ENCODE data around the gene SLC43A3. TPM values are rescaled to one million over a fixed set of nuclear protein-coding genes. Genes with fewer than 3 reads are reported as not detected.

The SLC43A3 gene
- total and polyA plus RNA-seq, 2 of the 4 experiments (the other 2 are of a cell fraction), result 12.7 to 21.1 TPM

DNA sequence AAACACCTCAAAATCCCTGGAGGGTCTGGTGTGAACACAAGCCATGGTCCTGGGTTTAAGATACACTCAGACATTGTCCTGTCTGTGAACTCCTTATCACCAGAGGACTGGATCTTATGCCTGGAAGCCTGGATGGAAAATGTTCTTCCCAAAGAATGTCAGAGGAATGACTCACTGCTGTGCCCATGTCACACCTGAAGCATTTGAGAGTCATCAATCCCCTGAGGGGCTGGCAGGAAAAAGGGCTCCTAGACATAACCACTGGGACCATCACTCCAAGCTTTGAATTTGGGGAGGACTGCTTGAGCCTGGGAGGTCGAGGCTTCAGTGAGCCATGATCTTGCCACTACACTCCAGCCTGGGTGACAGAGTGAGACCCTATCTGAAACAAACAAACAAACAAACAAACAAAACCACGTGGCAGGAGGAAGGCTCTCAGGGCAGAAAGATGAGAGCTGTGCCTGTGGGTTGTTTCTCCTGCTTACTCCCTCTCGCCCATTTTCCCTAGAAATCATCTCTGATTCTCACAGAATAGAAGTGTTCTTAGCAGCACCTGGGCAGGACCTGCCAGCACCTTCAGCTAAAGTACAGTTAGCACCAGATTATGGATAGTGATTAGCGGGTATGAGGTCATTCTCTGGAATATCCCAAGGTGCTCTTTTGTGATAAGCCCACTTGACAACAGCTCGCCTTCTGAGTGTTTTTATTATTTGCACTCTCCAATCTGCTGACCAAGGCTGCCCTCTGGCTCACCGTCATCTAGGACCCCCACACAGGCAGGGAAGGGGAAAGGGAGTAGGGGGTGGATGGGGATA is 24.5 kb downstream of the SLC43A3 start:
- no peak for TF ChIP-seq SMC3 (IDR thresholded peaks at IDR 0.05; ENCODE audit: low read depth, low read length)
- no peak for TF ChIP-seq RCOR1 (IDR thresholded peaks at IDR 0.05; ENCODE audit: insufficient replicate concordance, low read length)
- no peak for TF ChIP-seq RFX5 (IDR thresholded peaks at IDR 0.05; ENCODE audit: low read depth, low read length)
- TF ChIP-seq, protein P1, sequence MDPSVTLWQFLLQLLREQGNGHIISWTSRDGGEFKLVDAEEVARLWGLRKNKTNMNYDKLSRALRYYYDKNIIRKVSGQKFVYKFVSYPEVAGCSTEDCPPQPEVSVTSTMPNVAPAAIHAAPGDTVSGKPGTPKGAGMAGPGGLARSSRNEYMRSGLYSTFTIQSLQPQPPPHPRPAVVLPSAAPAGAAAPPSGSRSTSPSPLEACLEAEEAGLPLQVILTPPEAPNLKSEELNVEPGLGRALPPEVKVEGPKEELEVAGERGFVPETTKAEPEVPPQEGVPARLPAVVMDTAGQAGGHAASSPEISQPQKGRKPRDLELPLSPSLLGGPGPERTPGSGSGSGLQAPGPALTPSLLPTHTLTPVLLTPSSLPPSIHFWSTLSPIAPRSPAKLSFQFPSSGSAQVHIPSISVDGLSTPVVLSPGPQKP (IDR thresholded peaks at IDR 0.05; ENCODE audit: borderline replicate concordance, low read depth, low read length), result no peak
- no TSS peak for BruUV-seq (replicated peaks)
- no peak overlapping the region for H2AK9ac ChIP-seq (replicated peaks; ENCODE audit: low read depth, low read length, poor library complexity)
- H4K91ac ChIP-seq (ENCODE audit: insufficient read depth, low read depth, low read length), result no peak overlapping the region
- no peak overlapping the region for H2BK5ac ChIP-seq (ENCODE audit: low read depth, low read length, poor library complexity, severe bottlenecking)
- no peak overlapping the region for H3K4ac ChIP-seq (ENCODE audit: low read depth, low read length)
- dilution Hi-C loops (cut with HindIII; ENCODE audit: low sequenced_read_pairs, unreplicated experiment), result no loop called here
- H2AFZ ChIP-seq (replicated peaks; ENCODE audit: low read length, poor library complexity), result no peak overlapping the region
- no peak overlapping the region for H3K4me2 ChIP-seq (ENCODE audit: low read depth, low read length)
- no peak overlapping the region for H3K14ac ChIP-seq (replicated peaks; ENCODE audit: low read depth, low read length)
- no peak overlapping the region for H2BK15ac ChIP-seq (ENCODE audit: low read depth, low read length)
- H3K56ac ChIP-seq (ENCODE audit: extremely low read depth, insufficient read depth, low read length), result no peak overlapping the region
- H3K4me3 ChIP-seq (ENCODE audit: insufficient read depth, low read depth, low read length), result no peak overlapping the region
- no peak for DNase-seq
- intact Hi-C loops (cut with micrococcal nuclease), result no loop called here
- no peak overlapping the region for H4K5ac ChIP-seq (ENCODE audit: low read depth, low read length)
- H3K9ac ChIP-seq (ENCODE audit: low read depth, low read length), result no peak overlapping the region
- peaks cover 4% of the 10 kb centered on the region for H3K36me3 ChIP-seq (ENCODE audit: control insufficient read depth, insufficient read depth, low read length)
- no peaks in the 10 kb centered on the region for H4K20me1 ChIP-seq (ENCODE audit: insufficient read depth, low read length)
- no peaks in the 10 kb centered on the region for H3K9me3 ChIP-seq (ENCODE audit: control insufficient read depth, insufficient read depth, low read length)
- H2BK120ac ChIP-seq (ENCODE audit: low read depth, low read length), result no peak overlapping the region
- H3K9me1 ChIP-seq (ENCODE audit: insufficient read depth, low read length), result no peaks in the 10 kb centered on the region
- no peak overlapping the region for H2BK20ac ChIP-seq (ENCODE audit: low read depth, low read length)
- POLR2A ChIA-PET (ENCODE audit: unreplicated experiment), result no interaction called here
- no peak overlapping the region for H4K8ac ChIP-seq (ENCODE audit: low read depth in 2 of 2, low read length in 2 of 2)
- no peak overlapping the region for H3K27ac ChIP-seq (ENCODE audit: insufficient read depth, low read length)
- H3K4me1 ChIP-seq (ENCODE audit: control insufficient read depth, insufficient read depth, low read length), result no peaks in the 10 kb centered on the region
- H3K18ac ChIP-seq (ENCODE audit: low read depth, low read length), result no peak overlapping the region
- no peak for ATAC-seq (ENCODE audit: low read depth)
- no peaks in the 10 kb centered on the region for H3K79me1 ChIP-seq (ENCODE audit: low read depth in 1 of 2, low read length in 2 of 2)
- in situ Hi-C loops (cut with MboI; ENCODE audit: low sequenced_read_pairs), result no loop called here
- H3K23ac ChIP-seq (ENCODE audit: low read depth, low read length), result no peak overlapping the region
- no CpG with 5 or more reads among the region's 6 CpGs for WGBS, 2 experiments (ENCODE audit: extremely low coverage in 2 of 2, insufficient read length in 1 of 2)
- H2AK5ac ChIP-seq (ENCODE audit: low read depth, low read length), result no peak overlapping the region
- CTCF ChIA-PET, result no interaction called here
- peaks cover 28% of the 10 kb centered on the region for H3K27me3 ChIP-seq (ENCODE audit: control insufficient read depth, insufficient read depth, low read length)

All from IMR-90 (cell line).